GM15510 (cell line): Measurements from ENCODE around the gene ADRM1.

Experiments
- POLR2A ChIP-seq: IDR thresholded peaks from 3 replicates; pipeline ENCODE4 v1.6.1; 2011; ENCODE audit warnings: borderline replicate concordance; ENCODE audit not compliant: insufficient read length; ENCODE audit errors: extremely low read depth

The ADRM1 gene

GRCh38 chr20:62344782-62345181 is 42.0 kb downstream of the ADRM1 start:
- no peak for TF ChIP-seq POLR2A

GRCh38 chr20:62345681-62346370 is 43.0 kb downstream of the ADRM1 start:
- TF ChIP-seq POLR2A = no peak

- TF ChIP-seq POLR2A = no peak
Observed at GRCh38 chr20:62346398-62347150, 43.8 kb downstream of the ADRM1 start.

GRCh38 chr20:62347151-62347404 is 44.3 kb downstream of the ADRM1 start:
- TF ChIP-seq POLR2A = no peak

- TF ChIP-seq POLR2A = no peak
Observed at GRCh38 chr20:62347445-62347844, 44.6 kb downstream of the ADRM1 start.

- no peak for TF ChIP-seq POLR2A
Observed at GRCh38 chr20:62348604-62349003, 45.8 kb downstream of the ADRM1 start.

- TF ChIP-seq POLR2A = no peak
Observed at GRCh38 chr20:62349556-62350097, 46.8 kb downstream of the ADRM1 start.

GRCh38 chr20:62350098-62350628 is 47.4 kb downstream of the ADRM1 start:
- no peak for TF ChIP-seq POLR2A

- no peak for TF ChIP-seq POLR2A
Observed at GRCh38 chr20:62350629-62351422, 48.0 kb downstream of the ADRM1 start.

- TF ChIP-seq POLR2A = no peak
Observed at GRCh38 chr20:62351469-62352401, 48.9 kb downstream of the ADRM1 start.

- TF ChIP-seq POLR2A = no peak
Observed at GRCh38 chr20:62352402-62353288, 49.8 kb downstream of the ADRM1 start.

GRCh38 chr20:62353289-62354030 is 50.7 kb downstream of the ADRM1 start:
- TF ChIP-seq POLR2A = no peak
